ENCODE data around the gene C11orf86.
"Not testable (repeated sequence)": the region's sequence is repeated elsewhere in the genome, so short reads cannot be mapped to it uniquely, and the experiment has no call there.

C11orf86 gene

DNA sequence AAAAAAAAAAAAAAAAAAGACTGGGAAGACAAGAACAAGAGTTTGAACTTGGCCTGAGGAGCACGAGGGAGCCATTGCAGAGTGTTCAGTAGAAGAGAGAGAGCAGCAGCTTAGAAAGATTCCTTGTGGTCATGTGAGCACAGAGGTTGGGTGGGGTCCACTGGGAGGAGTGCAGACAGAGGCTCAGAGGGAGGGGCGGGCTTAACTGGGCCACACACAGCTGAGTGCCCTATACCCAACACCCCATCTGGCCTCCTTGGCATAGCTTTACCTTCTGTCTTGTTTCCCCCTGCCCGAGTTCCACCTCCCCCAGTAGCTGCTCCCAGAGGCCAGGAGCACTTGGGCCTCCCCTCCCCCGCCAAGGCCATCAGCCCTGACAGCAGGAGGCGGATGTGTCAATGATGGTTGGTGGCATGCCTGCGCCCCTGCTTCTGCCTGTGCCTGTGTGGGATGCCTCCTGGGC is 12.1 kb downstream of the C11orf86 start:
- DNase-seq (ENCODE audit: low read depth, low spot score): no peak
- H3K27ac ChIP-seq: no peak overlapping the region

DNA sequence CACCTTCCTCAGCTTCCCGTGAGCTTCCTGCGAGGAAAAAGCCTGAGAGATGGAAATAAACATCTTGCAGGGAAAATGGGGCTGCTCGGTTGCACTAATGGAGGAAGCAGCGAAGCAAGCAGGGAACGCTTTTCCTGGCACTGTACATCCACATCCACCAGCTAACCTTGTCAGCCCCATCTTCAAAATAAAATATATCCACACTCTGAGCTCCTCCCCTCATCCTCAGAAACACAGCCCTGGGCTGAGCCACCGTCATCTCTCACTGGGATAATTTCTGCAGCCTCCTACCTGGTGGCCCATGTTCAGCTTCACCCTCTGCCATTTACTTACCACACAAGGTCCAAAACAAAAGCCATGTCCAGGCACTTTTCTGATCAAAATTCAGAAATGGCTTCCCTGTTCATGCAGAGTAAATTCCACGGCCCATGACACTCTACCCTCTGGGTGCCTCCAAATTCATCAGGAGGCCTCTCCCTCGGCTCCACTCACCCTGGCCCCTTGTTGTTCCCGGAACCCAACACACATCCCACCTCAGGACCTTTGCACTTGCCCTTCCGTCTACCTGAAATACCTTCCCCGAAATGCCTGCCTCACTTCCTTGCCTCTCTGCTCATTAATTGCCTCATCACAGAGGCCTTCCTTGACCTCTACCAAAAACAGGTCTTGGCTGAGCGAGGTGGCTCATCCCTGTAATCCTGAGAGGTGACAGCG is 13.0 kb downstream of the C11orf86 start:
- no peak for DNase-seq (ENCODE audit: low read depth, low spot score)
- no peak overlapping the region for H3K27ac ChIP-seq

DNA sequence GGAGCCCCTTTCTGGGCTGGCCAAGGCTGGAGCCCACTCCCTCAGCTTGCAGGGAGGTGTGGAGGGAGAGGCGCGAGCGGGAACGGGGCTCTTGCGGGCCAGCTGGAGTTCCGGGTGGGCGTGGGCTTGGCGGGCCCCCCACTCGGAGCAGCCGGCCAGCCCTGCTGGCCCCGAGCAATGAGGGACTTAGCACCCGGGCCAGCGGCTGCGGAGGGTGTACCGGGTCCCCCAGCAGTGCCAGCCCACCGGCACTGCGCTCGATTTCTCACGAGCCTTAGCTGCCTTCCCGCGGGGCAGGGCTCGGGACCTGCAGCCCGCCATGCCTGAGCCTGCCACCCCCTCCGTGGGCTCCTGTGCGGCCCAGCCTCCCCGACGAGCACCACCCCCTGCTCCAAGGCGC is 13.6 kb downstream of the C11orf86 start:
- not testable (repeated sequence) for DNase-seq (ENCODE audit: low read depth, low spot score)

DNA sequence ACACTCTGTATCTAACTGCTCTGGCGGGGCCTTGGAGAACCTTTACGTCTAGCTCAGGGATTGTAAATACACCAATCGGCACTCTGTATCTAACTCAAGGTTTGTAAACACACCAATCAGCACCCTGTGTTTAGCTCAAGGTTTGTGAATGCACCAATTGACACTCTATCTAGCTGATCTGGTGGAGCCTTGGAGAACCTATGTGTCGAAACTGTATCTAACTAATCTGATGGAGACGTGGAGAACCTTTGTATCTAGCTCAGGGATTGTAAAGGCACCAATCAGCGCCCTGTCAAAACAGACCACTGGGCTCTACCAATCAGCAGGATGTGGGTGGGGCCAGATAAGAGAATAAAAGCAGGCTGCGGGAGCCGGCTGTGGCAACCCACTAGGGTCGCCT is 14.3 kb downstream of the C11orf86 start:
- not testable (repeated sequence) for H3K27ac ChIP-seq; DNase-seq (ENCODE audit: low read depth, low spot score)

More for the DNA sequence above, 13.6 kb downstream of the C11orf86 start:
- H3K27ac ChIP-seq: not testable (repeated sequence)

DNA sequence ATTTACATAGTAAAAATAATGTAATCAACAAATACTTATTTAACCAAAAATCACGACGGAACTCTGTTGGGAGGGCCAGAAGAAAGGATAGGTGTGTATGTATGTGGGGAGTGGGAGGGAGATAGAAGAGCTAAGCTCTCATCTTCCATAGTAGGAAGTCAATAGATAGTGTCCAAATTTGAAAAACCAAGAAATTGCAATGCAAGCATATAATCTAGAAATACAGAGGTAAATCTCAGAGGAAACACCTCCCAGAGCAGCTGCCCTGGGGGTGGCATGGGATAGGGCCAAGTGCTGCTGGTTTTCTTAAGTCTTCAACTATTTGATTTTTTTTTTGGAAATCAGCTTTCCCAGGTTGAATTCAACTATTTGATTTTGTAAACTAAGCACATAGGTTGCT is 16.9 kb downstream of the C11orf86 start:
- no peak for DNase-seq (ENCODE audit: low read depth, low spot score)
- H3K27ac ChIP-seq: no peak overlapping the region

DNA sequence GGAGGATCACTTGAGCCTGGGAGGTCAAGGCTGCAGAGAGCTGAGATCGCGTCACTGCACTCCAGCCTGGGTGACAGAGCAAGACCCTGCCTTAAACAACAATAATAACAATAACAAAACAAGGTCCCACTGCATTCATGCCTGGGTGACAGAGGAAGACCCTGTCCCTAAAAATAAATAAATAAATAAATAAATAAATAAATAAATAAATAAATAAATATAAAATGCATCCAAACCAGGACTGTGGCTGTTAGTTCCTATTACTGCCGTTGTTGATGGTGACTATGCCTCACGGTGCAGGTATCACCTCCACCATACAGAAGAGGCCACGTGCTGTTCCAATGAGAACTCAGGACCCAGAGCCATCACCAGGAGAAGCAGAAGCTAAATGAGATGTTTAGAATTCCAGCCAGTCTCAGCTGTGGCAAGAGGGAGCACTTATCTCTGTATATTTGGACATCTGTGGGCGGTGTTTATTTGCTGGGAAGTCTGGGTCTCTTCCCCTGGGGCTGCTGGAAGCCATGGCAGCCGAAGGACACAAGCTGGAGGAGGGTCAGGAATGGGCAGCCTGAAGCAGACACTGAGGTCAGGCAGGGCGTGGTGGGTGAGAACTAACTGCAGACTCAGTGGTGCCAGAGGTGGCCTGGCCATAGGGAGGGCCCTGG is 21.6 kb downstream of the C11orf86 start:
- no peak overlapping the region for H3K27ac ChIP-seq

DNA sequence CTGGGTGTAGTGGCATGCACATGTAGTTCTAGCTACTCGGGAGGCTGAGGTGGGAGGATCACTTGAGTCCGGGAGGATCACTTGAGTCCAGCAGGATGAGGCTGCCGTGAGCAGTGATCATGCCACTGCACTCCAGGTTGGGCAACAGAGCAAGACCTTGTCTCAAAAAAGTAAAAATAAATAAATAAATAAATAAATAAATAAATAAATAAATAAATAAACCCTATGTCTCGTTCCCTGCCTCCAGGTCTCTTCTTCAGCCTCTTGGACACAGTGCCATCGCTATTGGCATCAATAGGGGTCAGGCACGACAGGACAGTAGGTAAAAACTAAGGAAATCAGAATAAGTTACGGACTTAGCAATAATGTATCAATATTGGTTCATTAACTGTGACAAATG is 24.5 kb downstream of the C11orf86 start:
- DNase-seq (ENCODE audit: low read depth, low spot score): no peak

More for the DNA sequence above, 21.6 kb downstream of the C11orf86 start:
- no peak for DNase-seq (ENCODE audit: low read depth, low spot score)

DNA sequence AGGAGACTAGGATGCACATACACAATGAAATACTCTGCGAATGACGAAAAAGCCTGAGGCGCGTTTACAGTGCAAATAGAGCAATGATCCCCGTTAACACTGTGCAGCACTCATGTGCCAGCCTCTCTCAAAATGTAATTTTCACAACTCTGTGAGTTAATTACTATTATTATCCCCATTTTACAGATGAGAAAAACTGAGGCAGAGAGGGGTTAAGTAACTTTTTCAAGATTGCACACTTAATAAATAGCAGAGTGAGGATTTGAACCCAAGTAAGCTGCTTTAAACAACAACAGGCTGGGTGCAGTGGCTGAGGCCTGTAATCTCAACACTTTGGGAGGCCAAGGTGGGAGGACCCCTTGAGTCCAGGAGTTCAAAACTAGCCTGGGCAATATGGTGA is 26.2 kb downstream of the C11orf86 start:
- no peak for DNase-seq (ENCODE audit: low read depth, low spot score)

More for the DNA sequence above, 24.5 kb downstream of the C11orf86 start:
- no peak overlapping the region for H3K27ac ChIP-seq

DNA sequence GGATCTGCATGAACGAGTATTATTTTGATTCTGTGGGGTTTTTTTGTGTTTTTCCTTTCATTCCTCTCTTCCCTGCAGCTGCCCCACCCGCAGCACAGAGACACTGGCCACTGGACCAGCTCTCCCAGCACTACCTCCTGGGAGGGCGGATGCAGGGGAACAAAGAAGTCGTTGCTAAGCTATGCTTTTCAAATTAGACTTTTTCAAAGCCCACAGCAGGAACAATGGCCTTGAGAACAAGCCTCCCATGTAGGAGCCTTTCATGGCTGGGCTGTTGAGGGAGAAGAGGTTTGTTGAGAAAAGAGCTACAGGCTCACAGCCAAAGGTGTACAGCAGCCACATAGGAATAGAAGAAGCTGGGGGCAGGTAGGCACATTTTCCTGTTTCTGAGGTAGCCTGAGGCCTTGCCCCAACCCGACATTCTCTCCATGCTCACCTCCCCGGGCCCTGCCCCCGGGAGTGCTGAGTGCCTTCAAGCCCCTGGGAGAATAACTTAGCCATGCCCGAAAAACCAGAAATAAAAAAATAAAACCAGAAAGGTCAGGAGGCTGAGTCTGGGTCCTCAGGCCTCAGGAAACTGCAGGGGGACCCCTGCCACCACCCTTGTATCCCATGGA is 27.3 kb downstream of the C11orf86 start:
- H3K27ac ChIP-seq: no peak overlapping the region
- DNase-seq (ENCODE audit: low read depth, low spot score): no peak

More for the DNA sequence above, 26.2 kb downstream of the C11orf86 start:
- no peak overlapping the region for H3K27ac ChIP-seq

DNA sequence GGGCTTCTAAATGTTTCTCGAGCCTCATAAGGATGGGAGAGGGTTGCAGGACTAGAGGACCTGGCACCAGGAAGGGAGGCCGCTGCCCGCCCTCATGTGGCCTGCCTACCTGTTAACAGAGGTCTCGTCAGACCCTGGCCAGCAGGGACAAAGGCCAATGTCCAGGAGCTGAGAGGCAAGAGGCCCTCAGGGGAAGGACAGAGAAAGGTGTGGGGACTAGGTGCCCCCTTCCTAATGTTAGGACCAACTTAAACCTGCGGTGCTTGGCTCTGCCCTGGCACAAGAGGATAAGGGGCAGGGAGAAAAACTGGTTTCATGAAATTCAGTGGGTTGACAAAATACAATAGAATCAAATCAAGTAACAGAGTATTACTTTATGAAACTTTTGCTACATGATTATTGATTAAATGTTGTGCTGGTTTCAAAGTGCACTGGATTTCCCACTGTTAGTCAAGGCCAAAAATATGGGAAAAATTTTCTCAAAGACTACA is 27.9 kb downstream of the C11orf86 start:
- no peak for DNase-seq (ENCODE audit: low read depth, low spot score)
- H3K27ac ChIP-seq: no peak overlapping the region

DNA sequence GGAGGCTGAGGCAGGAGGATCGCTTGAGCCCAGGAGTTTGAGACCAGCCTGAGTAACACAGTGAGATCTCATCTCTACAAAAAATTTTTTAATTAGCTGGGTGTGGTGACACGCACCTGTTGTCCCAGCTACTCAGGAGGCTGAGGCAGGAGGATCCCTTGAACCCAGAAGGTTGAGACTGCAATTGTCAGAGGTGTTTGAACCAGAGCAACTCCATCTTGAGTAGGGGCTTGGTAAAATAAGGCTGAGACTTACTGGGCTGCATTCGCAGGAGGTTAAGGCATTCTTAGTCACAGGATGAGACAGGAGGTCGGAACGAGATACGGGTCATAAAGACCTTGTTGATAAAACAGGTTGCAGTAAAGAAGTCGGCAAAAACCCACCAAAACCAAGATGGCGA is 30.1 kb downstream of the C11orf86 start:
- H3K27ac ChIP-seq; DNase-seq (ENCODE audit: low read depth, low spot score): not testable (repeated sequence)

DNA sequence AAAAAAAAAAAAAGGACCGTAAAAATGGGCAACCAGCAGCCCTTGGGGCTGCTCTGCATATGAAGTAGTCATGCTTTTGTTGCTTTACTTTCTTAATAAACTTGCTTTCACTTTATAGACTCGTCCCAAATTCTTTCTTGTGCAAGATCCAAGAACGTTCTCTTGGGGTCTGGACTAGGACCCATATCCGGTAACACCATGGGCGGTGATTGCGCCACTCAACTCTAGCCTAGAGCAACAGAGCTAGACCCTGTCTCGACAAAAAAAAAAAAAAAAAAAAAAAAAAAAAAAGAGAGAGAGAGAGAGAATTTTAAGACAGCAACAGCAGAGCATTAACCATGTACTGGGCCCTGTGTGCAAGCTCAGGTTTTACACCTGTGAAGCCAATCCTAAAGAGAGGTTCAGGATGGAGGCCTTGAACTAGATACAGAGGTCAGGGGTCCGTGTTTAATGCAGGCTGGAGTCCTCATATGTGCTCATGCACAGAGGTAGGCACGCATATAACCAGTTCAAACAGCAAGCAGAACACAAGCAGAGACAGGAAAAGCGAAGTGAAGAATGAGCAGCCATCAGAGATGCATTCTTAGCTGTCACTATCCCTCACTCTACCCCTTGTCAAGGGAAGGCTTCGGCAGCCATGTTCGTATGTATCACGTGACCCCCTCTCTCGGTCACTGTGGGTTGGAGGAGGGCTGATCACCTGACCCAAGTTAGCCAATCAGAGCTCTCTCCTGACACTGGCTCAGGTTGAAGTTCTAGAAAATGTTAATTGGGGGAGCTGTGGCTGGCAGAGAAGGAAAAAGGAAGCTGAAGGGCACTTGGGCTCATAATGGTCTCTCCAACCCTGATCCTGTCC is 31.2 kb downstream of the C11orf86 start:
- no peak overlapping the region for H3K27ac ChIP-seq
- no peak for DNase-seq (ENCODE audit: low read depth, low spot score)

DNA sequence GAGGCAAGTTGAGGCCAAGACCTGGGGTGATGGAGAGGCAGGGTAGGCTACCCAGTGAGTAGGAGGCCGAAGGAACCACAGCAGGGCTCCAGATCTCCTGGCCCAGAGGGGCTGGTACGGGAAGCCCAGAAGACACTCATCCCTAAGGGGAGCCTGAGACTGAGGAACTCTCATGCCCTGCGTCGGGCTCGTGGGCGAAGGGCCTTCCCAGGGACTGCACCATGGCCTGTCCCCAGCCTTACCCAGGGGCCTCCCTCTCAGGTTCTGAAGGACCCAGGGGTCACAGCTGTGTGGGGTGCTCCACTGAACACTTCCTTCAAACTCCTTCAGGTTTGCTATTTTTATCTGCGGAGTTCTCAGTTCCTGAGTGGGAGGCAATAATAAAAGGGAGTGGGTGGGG is 32.0 kb downstream of the C11orf86 start:
- no peak overlapping the region for H3K27ac ChIP-seq
- no peak for DNase-seq (ENCODE audit: low read depth, low spot score)

DNA sequence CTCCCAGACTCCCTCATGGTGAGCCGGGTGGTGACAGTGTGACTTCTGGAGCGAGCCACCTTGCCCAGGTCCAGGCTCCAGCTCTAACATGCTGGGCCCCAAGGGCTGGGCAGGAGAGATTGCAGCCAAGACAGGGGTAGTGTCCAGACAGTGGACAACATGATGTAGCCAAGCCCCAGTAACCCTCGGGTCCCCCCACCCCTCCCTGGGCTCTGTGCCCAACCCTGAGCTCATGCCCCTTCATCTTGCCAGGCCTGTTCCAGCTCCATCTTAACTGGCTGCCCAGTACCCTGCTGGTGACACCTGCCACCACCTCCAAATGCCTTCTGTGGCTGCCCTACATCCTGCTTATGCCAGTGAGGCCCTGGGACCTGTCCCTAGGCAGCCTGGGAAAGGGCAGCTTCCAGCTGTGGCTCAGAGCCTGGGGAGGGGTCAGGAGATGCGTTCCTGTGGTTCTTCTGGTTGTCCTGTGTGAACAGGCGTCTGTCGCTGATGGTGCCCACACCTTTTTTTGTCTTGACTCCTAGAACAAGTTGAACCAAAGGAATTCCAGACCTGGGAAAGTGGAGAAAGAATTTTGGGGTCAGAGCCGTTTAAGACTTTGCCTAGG is 35.3 kb downstream of the C11orf86 start:
- DNase-seq (ENCODE audit: low read depth, low spot score): no peak
- H3K27ac ChIP-seq: no peak overlapping the region

DNA sequence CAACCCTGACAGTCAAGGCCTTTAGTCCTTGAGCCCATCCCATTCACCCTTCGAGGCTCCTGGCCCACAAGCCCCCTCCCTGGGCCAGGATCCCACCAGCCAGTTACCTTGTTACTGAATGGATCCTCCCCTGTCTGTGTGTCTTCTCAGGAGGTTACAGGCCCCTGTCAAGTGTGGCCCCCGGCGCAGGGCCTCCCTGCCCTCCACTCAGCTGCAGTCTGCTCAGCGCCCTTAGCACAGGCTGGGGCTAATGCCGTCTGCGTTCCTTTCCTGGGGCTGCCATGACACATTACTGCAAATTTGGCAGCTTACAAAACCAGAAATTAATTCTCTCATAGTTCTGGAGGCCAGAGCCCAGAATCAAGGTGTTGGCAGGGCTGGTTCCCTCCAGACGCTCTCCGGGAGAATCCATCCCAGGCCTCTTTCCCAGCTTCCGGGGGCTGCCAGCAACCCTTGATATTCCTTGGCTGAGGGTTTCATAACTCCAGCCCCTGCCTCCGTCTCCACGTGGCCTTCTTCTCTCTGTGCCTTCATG is 38.5 kb downstream of the C11orf86 start:
- H3K27ac ChIP-seq: no peak overlapping the region
- DNase-seq (ENCODE audit: low read depth, low spot score): no peak

DNA sequence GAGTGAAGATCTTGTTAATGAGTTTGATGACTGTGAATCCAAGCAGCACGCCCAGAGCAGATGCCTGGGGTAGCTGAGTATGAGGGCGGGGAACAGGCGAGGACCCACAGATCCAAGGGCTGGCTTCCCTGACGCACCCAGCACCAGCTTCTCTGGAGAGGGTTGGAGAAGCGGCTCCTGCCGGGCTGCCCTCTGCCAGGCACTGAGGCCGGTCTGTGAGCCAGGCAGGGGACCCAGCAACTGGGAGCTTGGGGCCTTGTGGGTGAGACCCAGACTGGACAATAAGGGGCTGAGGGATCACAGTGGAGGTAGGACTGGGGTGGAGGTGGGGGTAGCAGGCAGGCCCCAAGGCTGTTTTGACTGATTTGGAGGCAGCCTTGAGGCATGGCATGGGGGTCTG is 39.2 kb downstream of the C11orf86 start:
- H3K27ac ChIP-seq: no peak overlapping the region
- DNase-seq (ENCODE audit: low read depth, low spot score): no peak

DNA sequence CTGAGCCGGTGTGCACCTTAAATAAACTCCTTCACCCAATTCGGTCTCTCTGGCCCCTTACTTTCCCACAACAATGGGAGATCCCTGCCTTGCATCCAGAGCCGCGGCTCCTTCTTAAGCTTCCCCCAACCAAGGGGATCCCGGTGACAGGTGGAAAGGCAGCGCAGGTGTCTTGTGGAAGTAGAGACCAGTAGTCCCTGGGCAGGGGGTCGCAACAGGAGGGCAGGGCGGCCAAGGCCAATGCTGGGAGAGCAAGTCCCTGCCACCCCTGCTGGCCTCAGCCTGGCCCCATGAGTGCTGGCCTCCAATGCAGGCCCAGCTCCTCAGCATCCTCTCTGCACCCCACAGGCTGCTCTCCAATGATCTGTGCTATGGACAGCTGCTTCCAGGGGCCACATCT is 39.9 kb downstream of the C11orf86 start:
- no peak overlapping the region for H3K27ac ChIP-seq
- no peak for DNase-seq (ENCODE audit: low read depth, low spot score)

DNA sequence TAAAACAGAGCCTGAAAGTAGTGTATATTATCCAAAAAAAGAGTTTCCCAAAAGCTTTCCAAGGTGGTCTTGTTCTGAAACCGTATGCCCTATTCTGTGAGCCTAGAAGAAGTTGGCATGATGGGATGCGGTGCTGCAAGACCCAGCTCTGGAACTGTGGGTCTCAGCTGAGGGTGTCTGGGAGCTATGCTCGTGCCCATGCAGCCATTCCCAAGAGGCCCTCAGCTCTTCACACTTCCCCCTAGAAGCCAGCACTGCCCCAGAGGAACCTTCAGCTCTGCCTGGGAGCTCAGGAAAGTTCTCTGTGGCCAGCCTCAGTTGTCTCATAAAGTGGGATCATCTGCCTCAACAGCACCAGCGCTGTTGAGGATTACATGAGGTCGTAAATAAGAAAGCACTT is 41.4 kb downstream of the C11orf86 start:
- DNase-seq (ENCODE audit: low read depth, low spot score): no peak
- H3K27ac ChIP-seq: no peak overlapping the region

DNA sequence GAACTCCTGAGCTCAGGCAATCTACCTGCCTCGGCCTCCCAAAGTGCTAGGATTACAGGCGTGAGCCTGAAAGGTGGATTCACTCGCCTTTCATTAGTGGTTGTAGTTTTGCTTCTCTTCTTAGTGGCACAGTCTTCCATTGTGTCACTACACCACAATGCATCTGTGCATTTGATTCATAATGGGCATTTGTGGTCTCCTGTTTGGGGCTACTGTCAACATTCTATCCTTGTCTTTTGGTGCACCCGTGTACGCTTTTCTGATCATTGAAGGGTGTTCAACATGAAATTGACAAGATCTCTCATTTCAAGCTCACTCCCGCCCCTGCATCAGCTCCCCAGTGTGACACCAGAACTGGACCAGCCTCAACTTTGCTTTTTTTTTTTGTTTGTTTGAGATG is 45.8 kb downstream of the C11orf86 start:
- no peak overlapping the region for H3K27ac ChIP-seq
- DNase-seq (ENCODE audit: low read depth, low spot score): no peak

Data from epithelial cell of prostate (primary cell).